Brain microvascular endothelial cell (primary cell): ENCODE data around the gene GCNT4.

ENCODE experiments used
- DNase-seq: peaks from one replicate; pipeline ENCODE4 v3.0.0-alpha.2; 2020
- H3K27ac ChIP-seq: fragments of 250-450 bp; sonication (Bioruptor Pico); 2 replicates; pipeline ENCODE4 v1.5.1; 2020; ENCODE audit warnings: mild to moderate bottlenecking, moderate library complexity
- H3K27me3 ChIP-seq: fragments of 250-450 bp; sonication (Bioruptor Pico); replicated peaks from 2 replicates; pipeline ENCODE4 v1.5.1; 2020; ENCODE audit warnings: mild to moderate bottlenecking
- H3K36me3 ChIP-seq: fragments of 250-450 bp; sonication (Bioruptor Pico); replicated peaks from 2 replicates; pipeline ENCODE4 v1.5.1; 2020; ENCODE audit warnings: mild to moderate bottlenecking
- H3K4me3 ChIP-seq: 2 replicates; pipeline ENCODE4 v1.5.1; 2011; ENCODE audit warnings: low read depth, mild to moderate bottlenecking, control low read depth, low read length, moderate library complexity
- in situ Hi-C: cut with HindIII; loops from 2 replicates; pipeline ENCODE4 v1.10.0; 2017; ENCODE audit warnings: low sequenced_read_pairs, low pct_ligation_motif_present
- TF ChIP-seq, protein P1 (sequence below): IDR thresholded peaks from 2 replicates; pipeline ENCODE4 v1.5.1; 2011; ENCODE audit warnings: low read depth, mild to moderate bottlenecking, moderate library complexity, low read length, control low read depth, inconsistent platforms; ENCODE audit errors: missing control alignments

The GCNT4 gene

GRCh38 chr5:75062925-75063531 is 10.7 kb upstream of the GCNT4 start:
- no peak overlapping the region for H3K27ac ChIP-seq
- no peak for DNase-seq
- no peak overlapping the region for H3K4me3 ChIP-seq
- H3K36me3 ChIP-seq: no peaks in the 10 kb centered on the region
- TF ChIP-seq, protein P1, sequence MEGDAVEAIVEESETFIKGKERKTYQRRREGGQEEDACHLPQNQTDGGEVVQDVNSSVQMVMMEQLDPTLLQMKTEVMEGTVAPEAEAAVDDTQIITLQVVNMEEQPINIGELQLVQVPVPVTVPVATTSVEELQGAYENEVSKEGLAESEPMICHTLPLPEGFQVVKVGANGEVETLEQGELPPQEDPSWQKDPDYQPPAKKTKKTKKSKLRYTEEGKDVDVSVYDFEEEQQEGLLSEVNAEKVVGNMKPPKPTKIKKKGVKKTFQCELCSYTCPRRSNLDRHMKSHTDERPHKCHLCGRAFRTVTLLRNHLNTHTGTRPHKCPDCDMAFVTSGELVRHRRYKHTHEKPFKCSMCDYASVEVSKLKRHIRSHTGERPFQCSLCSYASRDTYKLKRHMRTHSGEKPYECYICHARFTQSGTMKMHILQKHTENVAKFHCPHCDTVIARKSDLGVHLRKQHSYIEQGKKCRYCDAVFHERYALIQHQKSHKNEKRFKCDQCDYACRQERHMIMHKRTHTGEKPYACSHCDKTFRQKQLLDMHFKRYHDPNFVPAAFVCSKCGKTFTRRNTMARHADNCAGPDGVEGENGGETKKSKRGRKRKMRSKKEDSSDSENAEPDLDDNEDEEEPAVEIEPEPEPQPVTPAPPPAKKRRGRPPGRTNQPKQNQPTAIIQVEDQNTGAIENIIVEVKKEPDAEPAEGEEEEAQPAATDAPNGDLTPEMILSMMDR: no peak
- no peaks in the 10 kb centered on the region for H3K27me3 ChIP-seq
- in situ Hi-C loops: no loop called here

DNA sequence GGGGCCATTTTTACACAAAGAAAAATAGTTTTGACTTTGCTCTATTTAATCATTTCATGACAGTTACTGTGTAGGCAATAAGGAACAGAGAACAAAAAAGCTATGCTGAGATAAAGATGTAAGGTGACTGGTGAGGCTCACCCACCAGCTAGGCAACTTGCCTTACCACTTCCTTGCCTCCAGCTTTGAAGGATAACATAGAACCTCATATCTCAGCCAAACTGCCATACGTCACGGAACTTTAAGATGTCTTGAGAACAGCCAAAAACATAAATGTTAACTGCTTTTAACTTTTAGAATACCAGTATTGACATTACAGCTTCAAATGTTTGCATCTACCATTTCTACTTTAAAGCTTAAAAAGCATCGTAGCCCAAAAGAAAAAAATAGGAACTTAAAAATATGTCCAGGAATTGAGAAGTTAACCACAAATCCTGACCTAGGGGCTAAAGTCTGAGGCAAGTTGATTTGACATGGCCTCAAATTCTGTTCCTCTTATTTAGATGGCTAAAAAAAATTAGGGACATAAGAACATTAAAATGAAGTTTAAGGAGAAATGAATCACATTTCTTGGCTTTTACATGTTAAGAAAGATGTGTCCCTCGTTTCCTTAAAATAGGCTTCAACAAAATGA is 7.7 kb upstream of the GCNT4 start:
- no peaks in the 10 kb centered on the region for H3K27me3 ChIP-seq
- TF ChIP-seq, protein P1: no peak
- H3K36me3 ChIP-seq: no peaks in the 10 kb centered on the region
- no peak for DNase-seq
- in situ Hi-C loops: no loop called here
- no peak overlapping the region for H3K27ac ChIP-seq
- H3K4me3 ChIP-seq: no peak overlapping the region

GRCh38 chr5:75058986-75059535 is 6.7 kb upstream of the GCNT4 start:
- in situ Hi-C loops: no loop called here
- Histone ChIP-seq H3K36me3 (no peaks in the 10 kb centered on the region), H3K27me3 (no peaks in the 10 kb centered on the region), H3K4me3 (no peak overlapping the region), H3K27ac (no peak overlapping the region)
- TF ChIP-seq, protein P1: no peak
- no peak for DNase-seq

DNA sequence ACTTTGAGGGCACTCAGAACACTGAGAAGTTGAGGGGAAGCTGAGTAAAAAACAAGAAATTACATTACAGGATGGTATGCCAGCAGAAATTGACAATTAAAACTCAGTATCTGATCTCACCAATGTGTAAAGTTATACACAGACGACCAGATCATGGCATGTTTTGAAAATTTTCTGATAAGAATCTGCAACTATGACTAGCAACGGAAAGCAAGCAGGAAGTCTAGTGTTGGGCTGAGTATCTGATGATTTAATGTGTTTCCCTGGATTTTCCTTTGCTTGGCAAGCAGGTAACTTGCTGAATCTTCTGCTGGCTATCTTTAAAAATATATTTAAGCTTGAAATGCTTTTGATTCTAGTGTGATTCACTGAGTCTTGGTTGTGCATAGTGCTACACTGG is 5.2 kb upstream of the GCNT4 start:
- no peak overlapping the region for H3K27ac ChIP-seq
- DNase-seq: no peak
- no peaks in the 10 kb centered on the region for H3K36me3 ChIP-seq
- TF ChIP-seq, protein P1: no peak
- no peak overlapping the region for H3K4me3 ChIP-seq
- in situ Hi-C loops: no loop called here
- no peaks in the 10 kb centered on the region for H3K27me3 ChIP-seq

DNA sequence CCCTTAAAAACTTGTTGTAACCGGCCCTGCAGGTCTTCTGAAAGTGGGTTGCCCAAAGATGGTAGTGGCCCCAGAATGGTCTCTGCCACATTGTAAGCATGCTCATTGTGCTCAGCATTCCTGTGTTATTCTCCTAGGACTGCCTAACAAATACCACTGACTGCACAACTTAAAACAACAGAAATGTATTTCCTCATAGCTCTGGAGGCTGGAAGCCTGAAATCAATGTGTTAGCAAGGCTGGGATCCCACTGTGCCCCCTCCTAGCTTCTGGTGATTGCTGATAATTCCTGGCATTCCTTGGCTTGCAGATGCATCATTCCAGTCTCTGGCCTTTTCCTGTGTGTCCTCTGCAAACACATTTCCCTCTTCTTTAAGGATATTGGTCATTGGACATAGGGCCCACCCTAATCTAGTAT is 3.4 kb upstream of the GCNT4 start:
- in situ Hi-C loops: no loop called here
- TF ChIP-seq, protein P1: no peak
- Histone ChIP-seq H3K36me3 (no peaks in the 10 kb centered on the region), H3K4me3 (no peak overlapping the region), H3K27me3 (no peaks in the 10 kb centered on the region), H3K27ac (no peak overlapping the region)
- DNase-seq: peak; percentile 27
